Endothelial cell (in vitro differentiated cells): ENCODE data around the gene FGD2. TPM values are rescaled to one million over a fixed set of nuclear protein-coding genes. Genes with fewer than 3 reads are reported as not detected.

Experiments
- DNase-seq: peaks from one replicate; pipeline ENCODE4 v3.0.0; 2021; ENCODE audit warnings: low spot score
- H3K27ac Mint-ChIP-seq: one replicate; pipeline ENCODE4 v1.8.0; 2021; ENCODE audit warnings: mixed read lengths, inconsistent platforms; ENCODE audit not compliant: unreplicated experiment
- H3K27me3 Mint-ChIP-seq: one replicate; pipeline ENCODE4 v1.8.0; 2021; ENCODE audit warnings: mild to moderate bottlenecking, moderate library complexity, mixed read lengths, inconsistent platforms; ENCODE audit not compliant: unreplicated experiment
- H3K36me3 Mint-ChIP-seq: one replicate; pipeline ENCODE4 v1.8.0; 2021; ENCODE audit warnings: mild to moderate bottlenecking, low read depth, mixed read lengths, inconsistent platforms; ENCODE audit not compliant: unreplicated experiment
- H3K4me1 Mint-ChIP-seq: one replicate; pipeline ENCODE4 v1.8.0; 2021; ENCODE audit warnings: mild to moderate bottlenecking, mixed read lengths, inconsistent platforms; ENCODE audit not compliant: unreplicated experiment
- H3K4me3 Mint-ChIP-seq: one replicate; pipeline ENCODE4 v1.8.0; 2021; ENCODE audit warnings: mild to moderate bottlenecking, mixed read lengths, inconsistent platforms; ENCODE audit not compliant: unreplicated experiment
- H3K9me3 Mint-ChIP-seq: one replicate; pipeline ENCODE4 v1.8.0; 2021; ENCODE audit warnings: mixed read lengths, inconsistent platforms; ENCODE audit not compliant: unreplicated experiment
- CTCF ChIP-seq: fragments of 200-600 bp; sonication (generic); IDR thresholded peaks from one replicate; pipeline ENCODE4 v1.5.0; 2021; ENCODE audit warnings: antibody characterized with exemption; ENCODE audit not compliant: unreplicated experiment
- total RNA-seq: library from RNA; stranded (reverse); fragmentation: NEBNext Ultra II Directional; extraction: Animal tissue kit (Norgen Biotek cat#: 25700); gene quantifications from one replicate; pipeline ENCODE4 v1.2.1, GENCODE V29; 2021; ENCODE audit not compliant: unreplicated experiment

The FGD2 gene
- total RNA-seq, 1 donor from 2014 or later = 0.10 TPM

- Mint-ChIP-seq H3K9me3 (no peaks in the 10 kb centered on the region), H3K27ac (no peak overlapping the region), H3K27me3 (peaks cover 10% of the 10 kb centered on the region), H3K36me3 (no peaks in the 10 kb centered on the region), H3K4me3 (no peak overlapping the region), H3K4me1 (no peaks in the 10 kb centered on the region)
- peak; percentile 85 for TF ChIP-seq CTCF
- DNase-seq = peak; percentile 79
These were observed 24.0 kb downstream of the FGD2 start for GRCh38 chr6:37029249-37029971.

- Mint-ChIP-seq H3K27me3 (peaks cover 10% of the 10 kb centered on the region), H3K4me3 (no peak overlapping the region), H3K9me3 (no peaks in the 10 kb centered on the region), H3K36me3 (no peaks in the 10 kb centered on the region), H3K4me1 (no peaks in the 10 kb centered on the region), H3K27ac (no peak overlapping the region)
- no peak for DNase-seq
- no peak for TF ChIP-seq CTCF
These were observed 25.1 kb downstream of the FGD2 start for GRCh38 chr6:37030599-37030998.

- Mint-ChIP-seq H3K36me3 (no peaks in the 10 kb centered on the region), H3K27me3 (peaks cover 7% of the 10 kb centered on the region), H3K27ac (no peak overlapping the region), H3K9me3 (no peaks in the 10 kb centered on the region), H3K4me1 (no peaks in the 10 kb centered on the region), H3K4me3 (no peak overlapping the region)
- DNase-seq = no peak
- TF ChIP-seq CTCF = no peak
These were observed 26.8 kb downstream of the FGD2 start for GRCh38 chr6:37032239-37032638.

GRCh38 chr6:37033255-37033654 is 27.8 kb downstream of the FGD2 start:
- DNase-seq = no peak
- no peak overlapping the region for H3K4me3 Mint-ChIP-seq

More at GRCh38 chr6:37033255-37033654, 27.8 kb downstream of the FGD2 start:
- no peaks in the 10 kb centered on the region for H3K4me1 Mint-ChIP-seq
- H3K36me3 Mint-ChIP-seq = no peaks in the 10 kb centered on the region
- no peak overlapping the region for H3K27ac Mint-ChIP-seq
- TF ChIP-seq CTCF = no peak
- H3K27me3 Mint-ChIP-seq = peaks cover 7% of the 10 kb centered on the region
- H3K9me3 Mint-ChIP-seq = no peaks in the 10 kb centered on the region
